ENCODE data around the gene ZDHHC22. TPM values are rescaled to one million over a fixed set of nuclear protein-coding genes. Genes with fewer than 3 reads are reported as not detected.

Gene ZDHHC22
- polyA plus RNA-seq, 1 of the 3 experiments (the other 2 are of a cell fraction) = not detected

DNA sequence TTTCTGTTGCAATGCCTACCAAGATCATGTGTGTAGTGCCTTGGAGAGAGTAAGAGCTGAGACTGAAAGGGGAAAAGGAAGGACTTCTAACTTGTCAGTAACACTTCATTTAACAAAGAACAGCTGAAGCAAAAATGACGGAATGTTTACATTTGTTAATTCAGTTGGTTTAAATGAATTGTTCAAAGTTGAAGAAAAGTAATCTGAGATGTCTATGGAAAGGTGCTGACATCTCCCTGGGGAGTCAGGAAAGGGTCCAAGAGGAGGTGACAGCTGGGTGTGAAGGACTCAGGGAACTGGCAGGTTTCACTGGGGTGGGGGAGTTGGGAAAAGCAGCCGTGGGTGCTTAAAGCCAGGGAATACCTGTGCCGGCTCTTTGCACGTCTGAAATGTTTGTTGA is 47.9 kb upstream of the ZDHHC22 start:
- no peak overlapping the region for H2AFZ ChIP-seq (ENCODE audit: low read depth)
- peaks cover 0 to 2% of the 10 kb centered on the region in 2 experiments; a peak in 1 of 4 replicates for H3K4me1 ChIP-seq (ENCODE audit: control insufficient read depth in 1 of 2, insufficient read depth in 2 of 2, low read depth in 1 of 2, low read length in 1 of 2)
- H3K27me3 ChIP-seq (ENCODE audit: insufficient read depth) = peaks cover 8% of the 10 kb centered on the region; the same call in 1 of the 2 replicates
- no peaks in the 10 kb centered on the region for H3K9me2 ChIP-seq
- no peaks in the 10 kb centered on the region for H4K20me1 ChIP-seq (ENCODE audit: insufficient read depth)
- H3K36me3 ChIP-seq (replicated peaks in 1 of 2; ENCODE audit: control insufficient read depth in 1 of 2, insufficient read depth in 2 of 2, low read length in 1 of 2) = no peaks in the 10 kb centered on the region
- no peak overlapping the region for H3K4me3 ChIP-seq (ENCODE audit: low read depth in 2 of 2, low read length in 1 of 2)
- no peaks in the 10 kb centered on the region for H3K79me2 ChIP-seq (ENCODE audit: insufficient read depth)
- ChIA-PET CTCF (interaction anchor here (2.2 kb wide), 1 partner anchor 38 kb away, joined by 13 read pairs; no protein-coding TSS in a partner anchor), POLR2A (no interaction called here)
- no peak overlapping the region for H3K9ac ChIP-seq
- H3F3A ChIP-seq (replicated peaks; ENCODE audit: insufficient read depth) = no peaks in the 10 kb centered on the region
- H3K9me3 ChIP-seq = no peaks in the 10 kb centered on the region
- TF ChIP-seq, protein P1, sequence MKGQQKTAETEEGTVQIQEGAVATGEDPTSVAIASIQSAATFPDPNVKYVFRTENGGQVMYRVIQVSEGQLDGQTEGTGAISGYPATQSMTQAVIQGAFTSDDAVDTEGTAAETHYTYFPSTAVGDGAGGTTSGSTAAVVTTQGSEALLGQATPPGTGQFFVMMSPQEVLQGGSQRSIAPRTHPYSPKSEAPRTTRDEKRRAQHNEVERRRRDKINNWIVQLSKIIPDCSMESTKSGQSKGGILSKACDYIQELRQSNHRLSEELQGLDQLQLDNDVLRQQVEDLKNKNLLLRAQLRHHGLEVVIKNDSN (IDR thresholded peaks at IDR 0.05; ENCODE audit: borderline replicate concordance, low read depth) = no peak
- TF ChIP-seq EZH2phosphoT487 (IDR thresholded peaks at IDR 0.05; ENCODE audit: borderline replicate concordance, low read depth) (no peak), MXI1 (IDR thresholded peaks at IDR 0.05; ENCODE audit: low read depth, low read length) (no peak), TEAD4 (IDR thresholded peaks at IDR 0.05; ENCODE audit: borderline replicate concordance, insufficient read depth) (no peak), JUND (IDR thresholded peaks at IDR 0.05) (no peak), ELF1 (IDR thresholded peaks at IDR 0.05) (no peak), TAF1 (IDR thresholded peaks at IDR 0.05; ENCODE audit: borderline replicate concordance, low read depth, low read length) (no peak)
- TF ChIP-seq, protein P2, sequence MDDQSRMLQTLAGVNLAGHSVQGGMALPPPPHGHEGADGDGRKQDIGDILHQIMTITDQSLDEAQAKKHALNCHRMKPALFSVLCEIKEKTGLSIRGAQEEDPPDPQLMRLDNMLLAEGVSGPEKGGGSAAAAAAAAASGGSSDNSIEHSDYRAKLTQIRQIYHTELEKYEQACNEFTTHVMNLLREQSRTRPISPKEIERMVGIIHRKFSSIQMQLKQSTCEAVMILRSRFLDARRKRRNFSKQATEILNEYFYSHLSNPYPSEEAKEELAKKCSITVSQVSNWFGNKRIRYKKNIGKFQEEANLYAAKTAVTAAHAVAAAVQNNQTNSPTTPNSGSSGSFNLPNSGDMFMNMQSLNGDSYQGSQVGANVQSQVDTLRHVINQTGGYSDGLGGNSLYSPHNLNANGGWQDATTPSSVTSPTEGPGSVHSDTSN (IDR thresholded peaks at IDR 0.05) = no peak
- TF ChIP-seq, protein P3, sequence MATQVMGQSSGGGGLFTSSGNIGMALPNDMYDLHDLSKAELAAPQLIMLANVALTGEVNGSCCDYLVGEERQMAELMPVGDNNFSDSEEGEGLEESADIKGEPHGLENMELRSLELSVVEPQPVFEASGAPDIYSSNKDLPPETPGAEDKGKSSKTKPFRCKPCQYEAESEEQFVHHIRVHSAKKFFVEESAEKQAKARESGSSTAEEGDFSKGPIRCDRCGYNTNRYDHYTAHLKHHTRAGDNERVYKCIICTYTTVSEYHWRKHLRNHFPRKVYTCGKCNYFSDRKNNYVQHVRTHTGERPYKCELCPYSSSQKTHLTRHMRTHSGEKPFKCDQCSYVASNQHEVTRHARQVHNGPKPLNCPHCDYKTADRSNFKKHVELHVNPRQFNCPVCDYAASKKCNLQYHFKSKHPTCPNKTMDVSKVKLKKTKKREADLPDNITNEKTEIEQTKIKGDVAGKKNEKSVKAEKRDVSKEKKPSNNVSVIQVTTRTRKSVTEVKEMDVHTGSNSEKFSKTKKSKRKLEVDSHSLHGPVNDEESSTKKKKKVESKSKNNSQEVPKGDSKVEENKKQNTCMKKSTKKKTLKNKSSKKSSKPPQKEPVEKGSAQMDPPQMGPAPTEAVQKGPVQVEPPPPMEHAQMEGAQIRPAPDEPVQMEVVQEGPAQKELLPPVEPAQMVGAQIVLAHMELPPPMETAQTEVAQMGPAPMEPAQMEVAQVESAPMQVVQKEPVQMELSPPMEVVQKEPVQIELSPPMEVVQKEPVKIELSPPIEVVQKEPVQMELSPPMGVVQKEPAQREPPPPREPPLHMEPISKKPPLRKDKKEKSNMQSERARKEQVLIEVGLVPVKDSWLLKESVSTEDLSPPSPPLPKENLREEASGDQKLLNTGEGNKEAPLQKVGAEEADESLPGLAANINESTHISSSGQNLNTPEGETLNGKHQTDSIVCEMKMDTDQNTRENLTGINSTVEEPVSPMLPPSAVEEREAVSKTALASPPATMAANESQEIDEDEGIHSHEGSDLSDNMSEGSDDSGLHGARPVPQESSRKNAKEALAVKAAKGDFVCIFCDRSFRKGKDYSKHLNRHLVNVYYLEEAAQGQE (IDR thresholded peaks at IDR 0.05; ENCODE audit: low read depth, low read length) = no peak
- TF ChIP-seq, protein P4, sequence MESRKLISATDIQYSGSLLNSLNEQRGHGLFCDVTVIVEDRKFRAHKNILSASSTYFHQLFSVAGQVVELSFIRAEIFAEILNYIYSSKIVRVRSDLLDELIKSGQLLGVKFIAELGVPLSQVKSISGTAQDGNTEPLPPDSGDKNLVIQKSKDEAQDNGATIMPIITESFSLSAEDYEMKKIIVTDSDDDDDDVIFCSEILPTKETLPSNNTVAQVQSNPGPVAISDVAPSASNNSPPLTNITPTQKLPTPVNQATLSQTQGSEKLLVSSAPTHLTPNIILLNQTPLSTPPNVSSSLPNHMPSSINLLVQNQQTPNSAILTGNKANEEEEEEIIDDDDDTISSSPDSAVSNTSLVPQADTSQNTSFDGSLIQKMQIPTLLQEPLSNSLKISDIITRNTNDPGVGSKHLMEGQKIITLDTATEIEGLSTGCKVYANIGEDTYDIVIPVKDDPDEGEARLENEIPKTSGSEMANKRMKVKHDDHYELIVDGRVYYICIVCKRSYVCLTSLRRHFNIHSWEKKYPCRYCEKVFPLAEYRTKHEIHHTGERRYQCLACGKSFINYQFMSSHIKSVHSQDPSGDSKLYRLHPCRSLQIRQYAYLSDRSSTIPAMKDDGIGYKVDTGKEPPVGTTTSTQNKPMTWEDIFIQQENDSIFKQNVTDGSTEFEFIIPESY (IDR thresholded peaks at IDR 0.05; ENCODE audit: borderline replicate concordance, low read depth) = no peak
- DNase-seq = no peak
- WGBS (ENCODE audit: low lambda C conversion rate) = 61% methylated on average over 4 of the region's 4 CpGs
- no peak overlapping the region for H3K27ac ChIP-seq (ENCODE audit: low read depth in 2 of 2, low read length in 1 of 2)
- no peak overlapping the region for H3K4me2 ChIP-seq

All from SK-N-SH (cell line).